ENCODE data around the gene BTBD7.
A peak's percentile ranks its signal among the peaks of the same experiment; 100 is the strongest.

BTBD7 gene

GRCh38 chr14:93219103-93219726 is 113.6 kb downstream of the BTBD7 start:
- peaks cover 2% of the 10 kb centered on the region for H3K36me3 Mint-ChIP-seq

GRCh38 chr14:93214598-93214997 is 118.2 kb downstream of the BTBD7 start:
- Mint-ChIP-seq H3K9me3 (ENCODE audit: low read depth) (no peaks in the 10 kb centered on the region), H3K27me3 (no peaks in the 10 kb centered on the region), H3K27ac (no peak overlapping the region), H3K36me3 (peaks cover 6% of the 10 kb centered on the region), H3K4me3 (no peak overlapping the region), H3K4me1 (ENCODE audit: low read depth) (no peaks in the 10 kb centered on the region)

More at GRCh38 chr14:93219103-93219726, 113.6 kb downstream of the BTBD7 start:
- Mint-ChIP-seq H3K27me3 (no peaks in the 10 kb centered on the region), H3K4me1 (ENCODE audit: low read depth) (no peaks in the 10 kb centered on the region), H3K27ac (no peak overlapping the region), H3K9me3 (ENCODE audit: low read depth) (no peaks in the 10 kb centered on the region), H3K4me3 (no peak overlapping the region)

- H3K36me3 Mint-ChIP-seq: peaks cover 6% of the 10 kb centered on the region
- peaks cover 14% of the 10 kb centered on the region for H3K4me1 Mint-ChIP-seq (ENCODE audit: low read depth)
- no peaks in the 10 kb centered on the region for H3K27me3 Mint-ChIP-seq
- no peaks in the 10 kb centered on the region for H3K9me3 Mint-ChIP-seq (ENCODE audit: low read depth)
- H3K4me3 Mint-ChIP-seq: no peak overlapping the region
- no peak overlapping the region for H3K27ac Mint-ChIP-seq
Observed at GRCh38 chr14:93212432-93212831, 120.4 kb downstream of the BTBD7 start.

- H3K4me1 Mint-ChIP-seq (ENCODE audit: low read depth): peaks cover 46% of the 10 kb centered on the region
- peak overlapping the region; percentile 98 for H3K4me3 Mint-ChIP-seq
- no peaks in the 10 kb centered on the region for H3K27me3 Mint-ChIP-seq
- H3K36me3 Mint-ChIP-seq: peaks cover 4% of the 10 kb centered on the region
- H3K9me3 Mint-ChIP-seq (ENCODE audit: low read depth): no peaks in the 10 kb centered on the region
- H3K27ac Mint-ChIP-seq: peak overlapping the region; percentile 55
Observed at GRCh38 chr14:93207468-93208308, 125.1 kb downstream of the BTBD7 start.

- peak within 1 kb of the TSS; percentile 93 for H3K27ac Mint-ChIP-seq
- H3K27me3 Mint-ChIP-seq: no peaks in the 10 kb centered on the region
- H3K9me3 Mint-ChIP-seq (ENCODE audit: low read depth): no peaks in the 10 kb centered on the region
- peaks cover 49% of the 10 kb centered on the region for H3K4me1 Mint-ChIP-seq (ENCODE audit: low read depth)
- peak within 1 kb of the TSS; percentile 98 for H3K4me3 Mint-ChIP-seq
- no peaks in the 10 kb centered on the region for H3K36me3 Mint-ChIP-seq
Observed at GRCh38 chr14:93206793-93207467, 125.9 kb downstream of the BTBD7 start, which contains the start of the genes GON7 and UBR7. Gene GON7, minus strand, starts transcription at chr14:93207065. Its CDS starts 28 bp downstream, at chr14:93207037. Gene UBR7, plus strand, starts transcription at chr14:93207256. Its CDS starts 36 bp downstream, at chr14:93207292.

GRCh38 chr14:93201155-93201704 is 131.6 kb downstream of the BTBD7 start:
- Mint-ChIP-seq H3K4me1 (ENCODE audit: low read depth) (peaks cover 34% of the 10 kb centered on the region), H3K27me3 (no peaks in the 10 kb centered on the region), H3K36me3 (peaks cover 5% of the 10 kb centered on the region), H3K9me3 (ENCODE audit: low read depth) (no peaks in the 10 kb centered on the region), H3K27ac (no peak overlapping the region), H3K4me3 (no peak overlapping the region)

GRCh38 chr14:93200553-93200952 is 132.3 kb downstream of the BTBD7 start:
- Mint-ChIP-seq H3K27me3 (no peaks in the 10 kb centered on the region), H3K9me3 (ENCODE audit: low read depth) (no peaks in the 10 kb centered on the region), H3K4me1 (ENCODE audit: low read depth) (peaks cover 28% of the 10 kb centered on the region), H3K36me3 (peaks cover 5% of the 10 kb centered on the region), H3K4me3 (no peak overlapping the region), H3K27ac (no peak overlapping the region)

GRCh38 chr14:93199031-93199430 is 133.8 kb downstream of the BTBD7 start:
- peaks cover 12% of the 10 kb centered on the region for H3K4me1 Mint-ChIP-seq (ENCODE audit: low read depth)
- no peak overlapping the region for H3K27ac Mint-ChIP-seq
- H3K4me3 Mint-ChIP-seq: no peak overlapping the region
- no peaks in the 10 kb centered on the region for H3K27me3 Mint-ChIP-seq
- H3K36me3 Mint-ChIP-seq: peaks cover 5% of the 10 kb centered on the region
- H3K9me3 Mint-ChIP-seq (ENCODE audit: low read depth): no peaks in the 10 kb centered on the region

GRCh38 chr14:93195316-93195999 is 137.4 kb downstream of the BTBD7 start:
- no peak overlapping the region for H3K27ac Mint-ChIP-seq
- H3K4me1 Mint-ChIP-seq (ENCODE audit: low read depth): peaks cover 2% of the 10 kb centered on the region
- H3K27me3 Mint-ChIP-seq: no peaks in the 10 kb centered on the region
- H3K4me3 Mint-ChIP-seq: no peak overlapping the region
- H3K9me3 Mint-ChIP-seq (ENCODE audit: low read depth): no peaks in the 10 kb centered on the region
- peaks cover 5% of the 10 kb centered on the region for H3K36me3 Mint-ChIP-seq

Data from activated naive CD8-positive, alpha-beta T cell (primary cell).